CD8-positive, alpha-beta memory T cell (primary cell): Measurements from ENCODE around the gene ENTPD3. TPM values are rescaled to one million over a fixed set of nuclear protein-coding genes. Genes with fewer than 3 reads are reported as not detected.
A peak's percentile ranks its signal among the peaks of the same experiment; 100 is the strongest.

Experiments
- CTCF ChIA-PET: fragments of 350-600 bp; sonication (Branson Sonifier 250); formaldehyde crosslinking; loops from one replicate; lab custom pipeline; 2021; ENCODE audit warnings: antibody characterized with exemption; lab: Charles Lee
- POLR2A ChIA-PET: fragments of 350-600 bp; sonication (Branson Sonifier 250); formaldehyde crosslinking; loops from one replicate; lab custom pipeline; 2021; ENCODE audit warnings: antibody characterized with exemption; lab: Charles Lee
- DNase-seq, 5 donors: peaks; one replicate each; pipeline versions ENCODE4 v3.0.0 to v3.0.0-alpha.2; 2020 to 2022; ENCODE audit warnings: mixed read lengths in 1 of 5
- H3K27ac ChIP-seq: one replicate; pipeline ENCODE4 v1.7.0; 2013; ENCODE audit warnings: low read depth, mild to moderate bottlenecking, low read length, moderate library complexity
- H3K27me3 ChIP-seq: 2 replicates; pipeline ENCODE4 v1.7.0; 2013; ENCODE audit warnings: low read length, mild to moderate bottlenecking; ENCODE audit not compliant: insufficient read depth, poor library complexity, severe bottlenecking
- H3K36me3 ChIP-seq: 2 replicates; pipeline ENCODE4 v1.7.0; 2013; ENCODE audit warnings: mild to moderate bottlenecking, low read length, moderate library complexity; ENCODE audit not compliant: insufficient read depth
- H3K4me1 ChIP-seq: 2 replicates; pipeline ENCODE4 v1.7.0; 2013; ENCODE audit warnings: mild to moderate bottlenecking, low read length, moderate library complexity; ENCODE audit not compliant: insufficient read depth
- H3K4me3 ChIP-seq: 2 replicates; pipeline ENCODE4 v1.7.0; 2013; ENCODE audit warnings: mild to moderate bottlenecking, low read length
- H3K9me3 ChIP-seq: 2 replicates; pipeline ENCODE4 v1.7.0; 2013; ENCODE audit warnings: mild to moderate bottlenecking, low read length
- H3K27ac Mint-ChIP-seq, 8 donors: one replicate each; pipeline ENCODE4 v1.8.0; 2020 to 2021; ENCODE audit warnings: mixed read lengths in 8 of 8, mild to moderate bottlenecking in 6 of 8, inconsistent platforms in 3 of 8, moderate library complexity in 3 of 8
- H3K27me3 Mint-ChIP-seq, 2 donors: one replicate each; pipeline ENCODE4 v1.8.0; 2020 to 2021; ENCODE audit warnings: mixed read lengths in 2 of 2, mild to moderate bottlenecking in 1 of 2, moderate library complexity in 1 of 2
- H3K36me3 Mint-ChIP-seq, 3 donors: one replicate each; pipeline ENCODE4 v1.8.0; 2020 to 2021; ENCODE audit warnings: mixed read lengths in 3 of 3, inconsistent platforms in 1 of 3, mild to moderate bottlenecking in 1 of 3
- H3K4me1 Mint-ChIP-seq, 3 donors: one replicate each; pipeline ENCODE4 v1.8.0; 2020 to 2021; ENCODE audit warnings: mixed read lengths in 3 of 3, inconsistent platforms in 1 of 3, mild to moderate bottlenecking in 1 of 3
- H3K4me3 Mint-ChIP-seq, 7 donors: one replicate each; pipeline ENCODE4 v1.8.0; 2020 to 2021; ENCODE audit warnings: mixed read lengths in 7 of 7, mild to moderate bottlenecking in 6 of 7, moderate library complexity in 4 of 7, inconsistent platforms in 2 of 7
- H3K9me3 Mint-ChIP-seq, 5 donors: one replicate each; pipeline ENCODE4 v1.8.0; 2020 to 2022; ENCODE audit warnings: mixed read lengths in 5 of 5, mild to moderate bottlenecking in 3 of 5, moderate library complexity in 2 of 5, inconsistent platforms in 1 of 5
- polyA plus RNA-seq: library from polyadenylated mRNA; unstranded; fragments of 300-500 nt; fragmentation: Illumina TruSeq; gene quantifications from one replicate; pipeline ENCODE4 v1.2.3, GENCODE V29; 2021
- total RNA-seq, 2 experiments: library from RNA; stranded (reverse); gene quantifications; one replicate each; pipeline ENCODE4 v1.2.3, GENCODE V29; 2021

Gene ENTPD3
- total and polyA plus RNA-seq, 3 experiments from 2014 or later, result not detected

DNA sequence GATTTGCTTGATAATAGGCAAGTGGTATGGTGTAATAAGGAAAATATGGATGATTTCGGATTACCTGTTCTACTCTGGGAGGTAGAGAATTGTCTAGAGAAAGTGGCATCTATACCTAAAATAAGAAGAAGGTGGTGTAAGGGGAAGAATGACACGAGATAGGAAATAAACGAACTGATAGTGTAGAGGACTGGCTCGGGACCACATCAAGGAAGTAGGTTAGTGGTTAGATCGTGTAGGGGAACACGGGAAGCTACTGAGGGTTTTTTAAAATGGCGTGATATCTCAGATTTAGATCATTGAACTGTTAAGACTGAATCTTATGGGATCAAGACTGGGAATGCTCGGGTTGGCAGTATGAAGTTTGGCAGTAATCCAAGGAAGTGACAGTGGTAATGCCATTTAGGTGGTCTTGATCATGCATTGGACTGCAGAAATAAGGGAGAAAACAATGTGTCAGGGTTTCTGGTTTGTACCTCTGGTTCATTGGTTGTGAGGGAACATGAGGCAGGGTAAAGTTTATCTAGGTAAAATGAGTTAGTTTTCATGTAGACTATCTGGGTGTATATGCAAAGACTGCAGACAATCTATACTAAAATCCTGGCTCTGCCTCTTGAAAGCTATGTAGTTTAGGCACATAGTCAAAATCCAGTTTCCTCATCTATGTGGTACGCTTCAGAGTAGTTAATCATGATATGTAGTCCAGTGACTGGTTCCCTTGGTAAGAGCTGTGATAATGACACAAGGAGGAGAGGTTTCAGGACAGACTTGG lies 77.5 kb downstream of the ENTPD3 start:
- H3K27me3 Mint-ChIP-seq, result no peaks in the 10 kb centered on the region
- Histone ChIP-seq H3K4me3 (no peak overlapping the region), H3K4me1 (peaks cover 28% of the 10 kb centered on the region), H3K27me3 (no peaks in the 10 kb centered on the region), H3K36me3 (peaks cover 20% of the 10 kb centered on the region), H3K9me3 (no peaks in the 10 kb centered on the region), H3K27ac (no peak overlapping the region)
- H3K36me3 Mint-ChIP-seq, result peaks cover 9 to 53% (median 27%) of the 10 kb centered on the region in 3 donors
- H3K4me3 Mint-ChIP-seq, result peak overlapping the region in 6 of 7 donors; percentile 35 to 58 (median 50)
- H3K9me3 Mint-ChIP-seq, result no peaks in the 10 kb centered on the region
- H3K27ac Mint-ChIP-seq, result peak overlapping the region; percentile 7 to 93 (median 83)
- peak in 4 of 5 donors; percentile 7 to 69 (median 60) for DNase-seq
- CTCF ChIA-PET, result interaction anchor here (1.2 to 1.6 kb wide), 2 partner anchors 41 to 59 kb away, joined by 5 read pairs; no protein-coding TSS in a partner anchor
- POLR2A ChIA-PET, result interaction anchor here (0.8 to 1.3 kb wide), 4 partner anchors 11 to 41 kb away, joined by 3 to 5 read pairs (median 3); partner anchors contain the start of gene ZNF620
- H3K4me1 Mint-ChIP-seq, result peaks cover 28 to 37% (median 28%) of the 10 kb centered on the region in 3 donors

- H3K36me3 Mint-ChIP-seq, result peaks cover 9 to 50% (median 27%) of the 10 kb centered on the region in 3 donors
- ChIA-PET POLR2A (interaction anchor here (0.8 kb wide), 1 partner anchor 12 kb away, joined by 3 read pairs; no protein-coding TSS in a partner anchor), CTCF (interaction anchor here (1.2 to 1.6 kb wide), 2 partner anchors 40 to 59 kb away, joined by 5 read pairs; no protein-coding TSS in a partner anchor)
- H3K4me1 ChIP-seq, result peaks cover 24% of the 10 kb centered on the region
- no peaks in the 10 kb centered on the region for H3K9me3 Mint-ChIP-seq
- H3K36me3 ChIP-seq, result peaks cover 16% of the 10 kb centered on the region
- H3K27me3 Mint-ChIP-seq, result no peaks in the 10 kb centered on the region
- H3K27ac ChIP-seq, result no peak overlapping the region
- no peaks in the 10 kb centered on the region for H3K9me3 ChIP-seq
- peak overlapping the region in 6 of 8 donors; percentile 4 to 87 (median 38) for H3K27ac Mint-ChIP-seq
- no peak overlapping the region for H3K4me3 ChIP-seq
- H3K4me3 Mint-ChIP-seq, result no peak overlapping the region
- DNase-seq, result no peak
- no peaks in the 10 kb centered on the region for H3K27me3 ChIP-seq
- peaks cover 27 to 33% (median 28%) of the 10 kb centered on the region in 3 donors for H3K4me1 Mint-ChIP-seq
Observed at GRCh38 chr3:40465111-40465407, 78.1 kb downstream of the ENTPD3 start.

GRCh38 chr3:40465456-40465855 lies 78.5 kb downstream of the ENTPD3 start:
- Histone ChIP-seq H3K4me1 (peaks cover 20% of the 10 kb centered on the region), H3K27ac (no peak overlapping the region), H3K27me3 (no peaks in the 10 kb centered on the region), H3K9me3 (no peaks in the 10 kb centered on the region), H3K4me3 (no peak overlapping the region), H3K36me3 (peaks cover 12% of the 10 kb centered on the region)
- H3K4me3 Mint-ChIP-seq, result no peak overlapping the region
- DNase-seq, result no peak
- peak overlapping the region in 4 of 8 donors; percentile 8 to 87 (median 67) for H3K27ac Mint-ChIP-seq
- H3K36me3 Mint-ChIP-seq, result peaks cover 9 to 46% (median 25%) of the 10 kb centered on the region in 3 donors
- no peaks in the 10 kb centered on the region for H3K9me3 Mint-ChIP-seq
- ChIA-PET POLR2A (no interaction called here), CTCF (interaction anchor here (1.6 kb wide), 1 partner anchor 59 kb away, joined by 5 read pairs; no protein-coding TSS in a partner anchor)
- peaks cover 24 to 30% (median 28%) of the 10 kb centered on the region in 3 donors for H3K4me1 Mint-ChIP-seq
- no peaks in the 10 kb centered on the region for H3K27me3 Mint-ChIP-seq

DNA sequence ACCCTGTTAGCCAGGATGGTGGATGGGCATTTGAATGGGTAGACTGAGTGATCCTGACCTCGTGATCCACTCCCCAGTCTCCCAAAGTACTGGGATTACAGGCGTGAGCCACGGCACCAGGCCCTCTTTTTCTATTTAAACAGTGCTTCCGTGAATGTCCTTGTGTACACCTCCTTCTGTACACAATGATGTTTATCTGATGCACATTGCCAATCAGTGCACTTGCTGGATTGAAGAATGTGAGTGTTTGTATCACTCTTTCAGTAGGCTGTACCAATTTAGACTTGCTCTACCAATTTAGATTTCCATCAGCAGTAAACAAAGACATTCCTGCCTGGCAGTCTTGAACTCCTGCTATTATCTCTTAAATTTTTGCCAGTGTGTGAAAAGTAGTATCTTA lies 81.0 kb downstream of the ENTPD3 start:
- Histone ChIP-seq H3K27me3 (no peaks in the 10 kb centered on the region), H3K4me3 (no peak overlapping the region), H3K36me3 (no peaks in the 10 kb centered on the region), H3K27ac (no peak overlapping the region), H3K9me3 (no peaks in the 10 kb centered on the region), H3K4me1 (peaks cover 19% of the 10 kb centered on the region)
- CTCF ChIA-PET, result no interaction called here
- no peak for DNase-seq
- Mint-ChIP-seq H3K27me3 (no peaks in the 10 kb centered on the region), H3K4me3 (no peak overlapping the region), H3K27ac (peak overlapping the region in 2 of 8 donors; percentile 14 to 50), H3K36me3 (peaks cover 0 to 27% (median 13%) of the 10 kb centered on the region in 3 donors), H3K4me1 (peaks cover 19 to 23% (median 21%) of the 10 kb centered on the region in 3 donors), H3K9me3 (no peaks in the 10 kb centered on the region)
- POLR2A ChIA-PET, result no interaction called here

- Histone ChIP-seq H3K9me3 (no peaks in the 10 kb centered on the region), H3K4me1 (no peaks in the 10 kb centered on the region), H3K27me3 (no peaks in the 10 kb centered on the region), H3K4me3 (no peak overlapping the region), H3K36me3 (no peaks in the 10 kb centered on the region), H3K27ac (no peak overlapping the region)
- H3K9me3 Mint-ChIP-seq, result no peaks in the 10 kb centered on the region
- H3K27me3 Mint-ChIP-seq, result peaks cover 0 to 2% of the 10 kb centered on the region in 2 donors
- CTCF ChIA-PET, result interaction anchor here (0.7 to 1.2 kb wide), 2 partner anchors 16 to 17 kb away, joined by 3 read pairs; no protein-coding TSS in a partner anchor
- H3K36me3 Mint-ChIP-seq, result peaks cover 0 to 10% (median 5%) of the 10 kb centered on the region in 3 donors
- H3K4me1 Mint-ChIP-seq, result no peaks in the 10 kb centered on the region
- no peak overlapping the region for H3K4me3 Mint-ChIP-seq
- H3K27ac Mint-ChIP-seq, result no peak overlapping the region
- DNase-seq, result no peak
- POLR2A ChIA-PET, result no interaction called here
Observed at GRCh38 chr3:40470701-40471100, 83.7 kb downstream of the ENTPD3 start.

DNA sequence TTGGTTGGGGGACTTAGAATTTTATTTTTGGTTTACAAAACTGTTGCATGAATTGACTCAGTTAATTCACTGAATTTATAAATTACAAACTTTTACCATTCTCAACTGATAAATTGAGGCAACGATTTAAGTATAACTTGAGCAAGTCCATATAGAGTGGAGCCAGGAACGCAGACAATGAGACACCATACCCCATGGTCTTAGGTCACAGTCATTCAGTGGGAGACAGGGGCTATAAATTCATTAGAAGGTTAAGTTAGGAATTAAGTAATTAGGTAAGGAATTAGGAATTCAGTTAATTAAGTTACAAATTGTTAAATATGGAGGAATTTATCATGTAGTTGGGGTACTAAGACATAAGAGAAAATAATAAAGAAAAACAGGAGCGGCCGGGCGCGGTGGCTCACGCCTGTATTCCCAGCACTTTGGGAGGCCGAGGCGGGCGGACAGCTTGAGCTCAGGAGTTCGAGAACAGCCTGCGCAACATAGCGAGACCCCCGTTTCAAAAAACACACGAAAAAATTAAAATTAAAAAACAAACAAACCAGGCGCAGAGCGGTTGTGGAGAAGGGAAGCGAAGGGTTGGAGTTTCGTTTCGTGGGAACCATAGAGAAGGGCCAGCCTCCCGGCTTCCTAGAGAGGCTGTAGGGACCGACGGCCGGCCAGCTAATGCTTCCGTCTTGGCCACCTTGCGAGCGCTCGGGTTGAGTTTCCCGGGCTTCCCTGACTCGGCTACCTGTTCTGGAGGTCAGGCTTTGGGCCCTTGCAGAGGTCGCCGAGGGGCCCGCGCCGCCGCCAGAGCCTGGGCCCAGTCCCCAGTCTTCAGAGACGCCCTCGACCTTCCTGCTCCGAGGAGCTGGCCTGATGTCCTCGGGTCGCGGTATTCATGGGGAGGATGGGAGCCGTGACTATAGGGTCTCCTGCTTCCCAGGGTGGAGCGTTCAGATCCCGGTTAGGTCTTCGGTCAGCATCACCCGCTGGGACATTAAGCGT lies 89.8 kb downstream of the ENTPD3 start, which contains the start of gene ZNF619:
Gene ZNF619, plus strand, starts transcription at position 645 of the 993 bp plus-strand sequence. CDS start 858 bp downstream, outside the sequence.
- Mint-ChIP-seq H3K36me3 (peaks cover 4 to 43% (median 5%) of the 10 kb centered on the region in 3 donors), H3K9me3 (no peaks in the 10 kb centered on the region), H3K27ac (peak within 1 kb of the TSS; percentile 83 to 99 (median 95)), H3K27me3 (peaks cover 0 to 3% of the 10 kb centered on the region in 2 donors), H3K4me1 (peaks cover 25 to 44% (median 27%) of the 10 kb centered on the region in 3 donors), H3K4me3 (peak within 1 kb of the TSS; percentile 91 to 98 (median 94))
- Histone ChIP-seq H3K27ac (peak within 1 kb of the TSS; percentile 78), H3K4me3 (peak within 1 kb of the TSS; percentile 84), H3K9me3 (no peaks in the 10 kb centered on the region), H3K27me3 (no peaks in the 10 kb centered on the region), H3K4me1 (peaks cover 16% of the 10 kb centered on the region), H3K36me3 (peaks cover under 1% of the 10 kb centered on the region)
- peak; percentile 42 to 71 (median 49) for DNase-seq
- POLR2A ChIA-PET, result interaction anchor here (0.7 to 2.0 kb wide), 3 partner anchors 20 to 29 kb away, joined by 4 to 14 read pairs (median 5); partner anchors contain the start of genes RPL14 and ZNF620
- CTCF ChIA-PET, result interaction anchor here (0.8 to 1.3 kb wide), 3 partner anchors 29 to 168 kb away, joined by 3 to 4 read pairs (median 3); partner anchors contain the start of genes EIF1B and ZNF620

- peaks cover 18% of the 10 kb centered on the region for H3K4me1 ChIP-seq
- ChIA-PET CTCF (interaction anchor here (1.2 to 1.3 kb wide), 2 partner anchors 48 to 168 kb away, joined by 3 to 4 read pairs; partner anchors contain the start of gene EIF1B), POLR2A (interaction anchor here (0.7 to 2.0 kb wide), 3 partner anchors 20 to 28 kb away, joined by 4 to 14 read pairs (median 5); partner anchors contain the start of genes RPL14 and ZNF620)
- Mint-ChIP-seq H3K36me3 (peaks cover 10 to 49% (median 10%) of the 10 kb centered on the region in 3 donors), H3K4me1 (peaks cover 32 to 51% (median 36%) of the 10 kb centered on the region in 3 donors), H3K27me3 (peaks cover 0 to 3% of the 10 kb centered on the region in 2 donors), H3K27ac (peak overlapping the region; percentile 26 to 99 (median 95)), H3K4me3 (peak overlapping the region; percentile 91 to 98 (median 94)), H3K9me3 (no peaks in the 10 kb centered on the region)
- DNase-seq, result no peak
- H3K9me3 ChIP-seq, result no peaks in the 10 kb centered on the region
- H3K27ac ChIP-seq, result peak overlapping the region; percentile 78
- no peaks in the 10 kb centered on the region for H3K27me3 ChIP-seq
- peaks cover 6% of the 10 kb centered on the region for H3K36me3 ChIP-seq
- peak overlapping the region; percentile 84 for H3K4me3 ChIP-seq
Observed at GRCh38 chr3:40477666-40478065, 90.7 kb downstream of the ENTPD3 start.
